GM18909 (cell line): Measurements from ENCODE around the gene STAP1.

ENCODE experiments used
- ATAC-seq: cut with Tn5 transposase; IDR thresholded peaks from one replicate; pipeline ENCODE4 v1.9.1; 2021; ENCODE audit warnings: mild to moderate bottlenecking; ENCODE audit not compliant: unreplicated experiment, poor library complexity

Gene STAP1

DNA sequence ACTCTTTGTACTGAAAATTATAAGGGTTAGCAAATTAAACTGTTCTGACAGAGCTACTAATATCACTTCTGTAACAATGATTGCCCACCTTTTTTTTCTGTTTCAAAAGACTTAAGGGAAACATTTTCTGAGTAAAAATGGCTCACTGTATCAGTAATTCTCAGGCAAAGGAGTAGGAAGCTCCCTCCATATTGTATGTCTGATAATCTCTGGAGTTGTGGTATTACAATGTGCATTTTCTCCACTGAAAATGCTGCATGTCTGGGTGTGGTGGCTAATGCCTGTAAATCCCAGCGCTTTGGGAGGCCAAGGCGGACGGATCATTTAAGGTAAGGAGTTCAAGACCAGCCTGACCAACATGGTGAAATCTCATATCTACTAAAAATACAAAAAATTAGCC lies 4.4 kb upstream of the STAP1 start:
- no peak for ATAC-seq

DNA sequence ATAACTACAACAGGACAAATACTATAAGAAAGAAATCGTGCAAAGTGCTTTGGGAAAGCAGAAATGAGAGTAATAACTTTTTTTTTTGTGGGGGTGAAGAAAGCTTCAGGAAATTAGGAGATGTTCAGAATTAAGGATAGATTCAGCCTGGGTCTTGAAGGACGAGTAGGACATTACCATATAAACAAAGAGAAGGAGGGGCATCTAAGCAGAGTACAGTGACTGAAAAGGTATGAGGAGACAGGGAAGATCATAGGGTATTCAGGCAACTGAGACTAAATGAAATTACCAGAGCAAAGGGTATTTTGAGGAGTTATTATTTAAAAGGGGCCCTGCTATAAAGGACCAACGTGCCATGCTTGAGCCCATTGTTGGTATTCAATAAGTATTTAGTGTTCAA lies 3.1 kb upstream of the STAP1 start:
- no peak for ATAC-seq

DNA sequence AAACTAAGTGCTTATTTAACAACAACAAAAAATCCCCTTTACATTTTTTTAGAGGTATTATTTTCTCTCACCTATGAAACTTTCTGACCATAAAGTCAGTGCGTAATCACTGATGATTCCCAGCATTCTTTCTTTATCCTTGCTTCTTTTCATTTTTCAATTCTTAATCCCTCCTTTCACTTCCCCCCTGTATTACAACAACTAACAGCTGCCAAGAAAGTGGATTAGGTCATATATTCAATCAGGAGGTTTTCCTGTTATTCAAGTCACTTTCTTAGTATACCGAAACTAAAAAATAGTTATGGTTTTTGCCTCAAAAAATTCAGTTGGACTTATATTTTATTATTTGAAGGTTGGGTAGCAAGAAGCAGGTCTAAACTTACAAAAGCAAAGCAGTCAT lies 2.1 kb upstream of the STAP1 start:
- no peak for ATAC-seq

DNA sequence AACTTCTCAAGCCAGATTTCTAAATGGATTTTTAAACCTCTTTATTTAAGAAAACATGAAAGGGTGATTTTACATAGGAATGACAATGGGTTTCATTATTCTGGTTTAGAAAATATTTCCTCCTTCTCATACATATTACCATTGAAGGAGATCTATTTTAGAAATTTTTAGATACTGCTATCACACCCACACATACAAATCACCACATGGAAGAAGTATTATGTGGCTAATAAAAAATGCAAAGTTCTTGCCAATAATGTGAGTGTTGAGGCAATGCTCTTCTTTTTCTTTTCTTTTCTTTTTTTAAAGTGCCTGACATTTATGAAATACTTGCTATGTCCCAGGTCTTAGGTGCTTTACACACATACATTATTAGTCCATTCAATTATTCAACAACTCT lies 6.8 kb downstream of the STAP1 start:
- no peak for ATAC-seq

DNA sequence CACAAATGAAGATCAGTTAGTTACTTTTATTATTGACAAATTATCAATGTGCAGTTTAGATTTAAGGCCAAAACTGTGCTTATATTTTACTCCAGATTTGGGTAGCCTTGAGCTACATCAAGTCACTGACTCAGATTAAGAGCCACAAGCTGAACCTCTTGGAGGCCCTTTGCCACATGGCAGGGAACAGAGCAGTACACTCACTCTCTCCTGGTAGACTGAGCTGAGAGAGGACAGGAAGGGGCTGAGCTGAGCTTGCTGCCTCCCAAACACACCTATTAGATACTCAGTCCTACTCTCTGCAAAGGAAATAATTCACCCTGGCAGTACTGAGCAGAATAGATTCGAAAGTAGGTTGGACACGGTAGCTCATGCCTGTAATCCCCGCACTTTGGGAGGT lies 7.8 kb downstream of the STAP1 start:
- ATAC-seq = no peak

DNA sequence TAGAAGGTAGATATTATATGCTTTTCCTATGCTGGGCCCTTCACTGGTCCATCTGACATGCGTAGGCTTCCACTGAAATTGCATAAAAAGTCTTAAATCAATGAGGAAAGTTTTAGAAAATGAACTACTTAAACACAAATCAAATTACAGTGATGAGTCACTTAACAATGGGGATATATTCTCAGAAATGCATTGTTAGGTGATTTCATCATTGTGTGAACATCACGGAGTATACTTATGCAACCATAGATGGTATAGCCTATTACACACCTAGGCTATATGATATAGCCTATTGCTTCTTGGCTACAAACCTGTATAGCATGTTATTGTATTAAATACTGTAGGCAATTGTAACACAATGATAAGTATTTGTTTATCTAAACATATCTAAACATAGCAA lies 10.3 kb downstream of the STAP1 start:
- no peak for ATAC-seq

DNA sequence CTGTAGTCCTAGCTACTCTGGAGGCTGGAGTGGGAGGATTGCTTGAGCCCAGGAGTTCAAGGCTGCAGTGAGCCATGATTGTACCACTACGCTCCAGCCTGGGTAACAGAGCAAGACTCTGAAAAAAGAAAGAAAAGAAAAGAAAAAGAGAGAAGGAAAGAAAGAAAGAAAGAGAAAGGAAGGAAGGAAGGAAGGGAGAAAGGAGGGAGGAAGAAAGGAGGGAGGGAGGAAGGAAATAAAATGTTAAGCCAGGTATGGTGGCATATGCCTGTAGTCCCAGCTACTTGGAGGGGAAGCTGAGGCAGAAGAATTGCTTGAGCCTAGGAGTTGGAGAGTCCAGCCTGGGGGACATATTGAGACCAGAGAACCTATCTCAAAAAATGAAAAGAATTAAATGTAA lies 12.0 kb downstream of the STAP1 start:
- ATAC-seq = no peak

DNA sequence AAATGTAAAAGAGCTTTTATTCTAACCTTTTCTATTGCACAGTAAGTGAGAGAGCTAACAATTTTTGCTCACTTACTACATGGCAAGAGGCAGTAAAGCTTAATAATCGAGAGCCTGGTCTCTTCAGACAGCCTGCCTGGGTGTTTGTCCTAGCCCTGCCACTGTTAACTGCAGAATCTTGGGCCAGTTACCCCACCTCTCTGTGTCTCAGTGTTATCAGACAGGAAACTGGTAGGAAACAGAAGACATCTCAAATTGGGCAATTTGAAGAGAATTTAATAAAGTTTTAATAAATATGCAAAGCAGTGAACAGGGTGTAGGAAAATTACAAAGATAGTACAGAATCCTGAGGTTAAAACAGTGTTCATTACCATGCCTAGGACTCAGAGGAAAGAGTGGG lies 13.4 kb downstream of the STAP1 start:
- ATAC-seq = no peak

DNA sequence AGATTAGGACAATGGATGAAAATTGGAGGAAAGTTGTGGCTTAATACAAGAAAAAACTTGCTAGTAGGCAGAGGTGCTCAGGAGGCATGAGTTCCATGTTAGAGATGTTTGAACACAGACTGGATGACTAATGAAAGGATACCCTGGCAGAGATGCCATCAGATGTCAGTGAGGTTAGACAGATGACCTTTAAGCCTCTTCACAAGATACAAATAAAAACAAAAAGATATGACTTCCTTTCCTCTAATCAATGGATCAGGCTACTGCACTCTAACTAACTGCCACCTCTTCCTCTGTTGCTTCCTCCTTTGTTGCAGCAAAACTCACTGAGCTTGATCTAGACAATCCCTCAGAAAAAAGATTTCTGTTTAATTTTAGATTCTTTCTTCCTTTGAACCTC lies 14.7 kb downstream of the STAP1 start:
- no peak for ATAC-seq

DNA sequence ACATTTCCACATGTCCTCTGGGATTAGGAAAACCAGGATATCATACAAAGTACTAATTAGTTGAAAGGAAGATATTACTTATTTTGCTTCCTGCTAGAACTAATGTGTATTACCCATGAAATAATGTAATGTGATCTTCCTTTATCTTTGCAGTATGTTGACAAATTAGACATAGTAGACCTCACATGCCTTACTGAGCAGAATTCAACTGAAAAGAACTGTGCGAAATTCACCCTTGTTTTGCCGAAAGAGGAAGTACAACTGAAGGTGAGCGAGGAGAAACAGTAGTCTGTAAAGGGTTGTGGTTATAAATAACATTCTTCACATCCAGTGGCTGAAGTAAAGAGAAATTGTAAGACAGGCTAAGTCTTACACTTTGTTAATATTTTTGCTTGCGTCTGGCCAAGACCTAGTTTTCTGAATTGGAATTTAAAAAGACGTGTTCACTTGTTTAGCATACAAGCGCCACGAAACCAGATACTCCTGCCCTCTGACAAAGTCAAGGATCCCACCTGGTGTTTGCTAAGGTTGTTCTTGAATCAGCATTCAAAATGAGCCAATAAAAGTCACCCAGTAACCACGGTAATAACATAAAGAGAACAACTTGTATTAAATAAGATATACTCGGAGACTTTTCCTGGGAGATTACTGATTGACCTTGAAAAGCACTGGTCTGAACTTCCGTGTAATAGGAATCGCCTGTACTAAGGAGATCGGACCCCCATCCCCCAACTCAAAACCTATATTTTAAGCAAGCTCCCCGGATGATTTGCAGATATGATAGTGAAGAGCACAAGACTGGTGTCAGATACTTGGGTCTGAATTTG lies 16.9 kb downstream of the STAP1 start:
- peak; percentile 96 for ATAC-seq

DNA sequence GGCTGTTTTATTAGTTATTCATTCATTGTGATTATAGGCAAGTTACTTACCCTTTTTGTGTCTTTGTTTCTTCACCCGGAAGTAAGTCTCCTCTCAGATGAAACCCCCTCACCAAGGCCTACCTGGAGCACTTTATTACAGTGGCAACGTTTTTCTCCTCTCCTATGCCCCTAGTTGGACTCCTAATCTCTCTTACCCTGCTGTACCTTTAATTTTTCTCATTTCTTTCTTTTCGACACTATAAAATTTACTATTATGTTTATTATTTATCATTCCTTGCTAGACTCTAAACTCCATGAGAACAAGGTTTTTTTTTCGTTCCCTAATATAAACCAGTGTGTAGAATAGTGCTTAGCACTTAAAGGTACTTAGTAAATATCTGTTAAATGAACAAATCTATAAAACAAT lies 17.5 kb downstream of the STAP1 start:
- ATAC-seq = no peak

DNA sequence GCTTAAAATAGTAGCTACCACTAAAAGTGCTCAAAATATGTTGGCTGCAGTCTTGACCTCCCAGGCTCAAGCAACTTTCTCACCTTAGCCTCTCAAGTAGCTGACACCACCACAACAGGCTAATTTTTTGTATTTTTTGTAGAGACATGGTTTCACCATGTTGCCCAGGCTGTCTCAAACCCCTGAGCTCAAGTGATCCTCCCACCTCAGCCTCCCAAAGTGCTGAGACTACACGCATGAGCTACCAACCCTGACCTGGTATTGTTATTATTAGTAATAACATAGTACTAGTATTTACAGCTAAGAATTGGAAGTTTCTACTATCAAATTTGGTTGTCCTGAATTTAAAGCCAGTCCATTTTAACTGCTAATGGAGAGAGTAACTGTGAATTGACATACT lies 18.0 kb downstream of the STAP1 start:
- ATAC-seq = peak; percentile 31

DNA sequence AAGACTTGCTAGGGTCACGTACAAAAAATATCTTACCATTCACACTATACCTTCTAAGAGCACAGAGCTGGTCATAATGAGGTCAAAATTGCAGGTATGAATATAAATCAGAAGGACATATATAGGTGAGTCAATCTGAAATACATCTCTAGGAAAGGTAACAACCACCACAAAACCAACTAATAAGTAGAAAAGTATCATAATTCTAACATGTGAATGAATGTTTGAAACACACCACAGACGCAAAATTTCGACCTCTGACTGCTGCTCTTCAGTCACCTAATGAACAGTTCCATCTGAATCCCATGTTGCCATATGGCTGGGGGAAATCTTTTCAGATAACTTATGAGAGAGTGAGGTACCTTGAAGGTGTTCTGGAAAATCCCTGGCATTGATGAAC lies 22.1 kb downstream of the STAP1 start:
- peak; percentile 31 for ATAC-seq

DNA sequence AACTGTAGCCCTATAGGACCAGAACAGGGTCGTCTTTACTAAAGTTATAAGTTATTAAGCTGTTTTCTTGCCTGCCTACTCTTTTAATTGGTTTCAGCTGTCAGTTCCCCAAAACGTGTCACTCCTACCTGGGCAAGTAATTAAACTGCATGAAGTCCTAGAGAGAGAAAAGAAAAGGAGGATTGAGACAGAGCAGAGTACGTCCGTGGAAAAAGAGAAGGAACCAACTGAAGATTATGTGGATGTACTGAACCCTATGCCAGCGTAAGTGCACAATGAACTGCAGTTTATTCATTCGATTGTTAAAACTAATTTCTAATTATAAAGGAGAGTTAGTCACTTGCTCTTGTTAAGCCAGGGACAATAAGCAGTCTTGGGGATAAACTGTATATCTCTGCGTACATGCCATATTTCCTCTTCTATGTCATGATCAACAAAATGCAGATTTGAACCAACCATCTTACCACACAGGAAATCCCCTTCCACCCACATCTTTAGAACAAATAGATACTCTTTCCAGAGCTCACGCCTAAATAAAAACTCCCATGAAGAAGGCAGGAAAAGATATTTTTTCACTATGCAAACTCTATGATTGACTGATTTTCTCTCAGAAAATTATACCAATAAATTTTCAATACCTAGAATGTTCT lies 22.8 kb downstream of the STAP1 start:
- ATAC-seq = peak; percentile 72

DNA sequence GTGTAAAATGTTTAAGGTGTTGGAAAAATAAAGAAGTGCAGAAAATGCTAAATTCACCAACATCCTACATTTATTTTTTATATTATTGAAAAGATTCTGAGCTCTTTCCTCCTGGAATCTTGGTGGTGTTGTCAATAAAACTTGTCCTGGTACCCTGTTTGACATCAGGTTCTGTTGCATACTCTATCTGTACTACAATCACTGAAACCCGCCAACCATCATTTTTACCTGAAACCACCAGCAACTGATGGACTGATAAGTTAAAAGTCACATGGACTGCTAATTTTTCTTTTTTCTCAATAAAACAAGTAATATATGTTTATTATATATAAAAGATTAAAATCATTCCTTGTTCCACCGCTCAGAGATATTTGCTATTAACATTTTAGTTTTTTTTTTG lies 23.4 kb downstream of the STAP1 start:
- no peak for ATAC-seq

DNA sequence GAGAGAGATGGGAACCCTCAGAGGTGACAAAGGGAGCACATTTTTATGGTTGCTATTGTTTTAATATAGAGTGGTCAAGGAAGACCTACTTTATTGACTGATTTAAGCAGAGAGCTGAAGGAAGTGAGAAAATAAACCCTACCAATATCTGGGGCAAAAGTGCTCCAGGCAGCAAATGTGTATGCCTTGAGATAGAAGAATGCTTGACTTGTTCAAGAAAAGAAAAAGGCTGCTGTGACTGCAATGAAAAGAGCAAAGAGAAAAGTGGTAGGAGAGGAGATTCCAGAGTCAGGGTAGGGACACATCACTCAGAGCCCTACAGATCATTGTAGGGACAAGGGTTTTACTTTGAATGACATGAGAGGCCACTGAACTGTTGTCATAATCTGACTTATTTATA lies 26.0 kb downstream of the STAP1 start:
- no peak for ATAC-seq

DNA sequence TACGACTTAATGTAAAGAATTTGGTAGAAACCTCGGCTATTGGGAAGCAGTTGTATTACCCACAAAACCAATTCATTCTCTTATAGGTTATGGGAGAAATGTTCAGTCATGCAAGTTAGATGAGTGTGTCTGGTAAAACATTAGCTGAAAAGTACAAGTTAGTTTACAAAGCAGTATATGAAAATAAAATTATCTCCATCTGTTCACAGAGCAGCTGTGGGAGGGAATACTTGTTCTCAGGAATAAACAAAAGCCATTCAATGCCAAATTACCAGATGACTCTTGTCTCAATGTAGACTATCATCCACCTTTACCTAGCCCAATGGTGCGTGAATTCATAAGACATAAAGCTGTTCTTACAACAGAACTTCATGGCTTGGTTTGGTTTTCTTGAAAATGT lies 28.6 kb downstream of the STAP1 start:
- ATAC-seq = no peak

DNA sequence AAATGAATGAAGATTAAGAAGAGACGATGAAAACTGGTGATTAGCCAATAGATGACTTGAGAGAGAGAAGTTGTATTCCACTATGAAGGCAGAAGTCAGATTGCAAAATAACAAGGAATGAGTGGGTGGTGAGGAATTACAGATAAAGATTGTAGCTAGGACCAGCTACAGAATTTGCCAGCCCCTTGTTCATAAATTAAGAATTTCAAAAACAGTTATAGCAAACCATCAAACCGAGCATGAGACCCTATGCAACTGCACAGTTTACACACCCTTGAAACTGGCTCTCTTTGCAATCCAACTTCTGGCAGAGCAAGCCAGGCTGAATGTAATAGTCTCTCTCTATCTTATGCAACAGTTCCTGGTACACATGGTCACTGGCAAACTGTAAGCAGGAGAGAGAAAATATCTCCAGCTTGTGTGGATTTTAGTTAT lies 35.2 kb downstream of the STAP1 start:
- no peak for ATAC-seq

DNA sequence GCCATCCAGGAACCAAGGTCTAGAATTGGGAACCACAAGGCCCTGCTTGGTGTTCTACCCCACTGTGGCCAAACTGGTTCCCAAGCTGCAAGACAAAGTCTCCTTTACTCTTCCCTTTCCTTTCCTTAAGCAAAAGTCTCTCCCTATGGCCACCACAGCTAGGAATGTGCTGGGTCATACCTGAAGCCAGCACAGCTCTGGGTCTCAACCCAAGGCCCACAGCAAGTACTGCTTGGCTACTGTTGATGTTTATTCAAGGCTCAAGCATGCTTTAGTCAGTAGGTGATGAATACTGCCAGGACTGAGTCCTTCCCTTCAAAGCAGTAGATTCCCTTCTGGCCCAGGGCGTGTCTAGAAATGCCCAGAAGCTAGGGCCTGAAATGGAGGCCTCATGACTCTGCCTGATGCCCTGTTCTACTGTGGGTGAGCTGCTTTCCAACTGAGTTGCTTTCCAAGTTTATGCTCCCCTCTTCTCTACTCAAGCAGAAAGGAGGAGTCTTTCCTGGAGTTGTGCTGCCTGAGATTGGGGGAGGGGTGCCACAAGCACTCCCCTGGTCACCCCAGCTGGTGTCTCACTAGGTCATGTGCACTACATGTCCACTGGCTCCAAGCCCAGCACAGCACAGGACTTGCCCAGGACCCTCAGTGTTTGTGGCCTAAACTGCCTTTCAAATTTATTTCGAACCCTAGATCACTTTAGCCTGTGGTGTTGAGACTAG lies 44.9 kb downstream of the STAP1 start:
- ATAC-seq = no peak

DNA sequence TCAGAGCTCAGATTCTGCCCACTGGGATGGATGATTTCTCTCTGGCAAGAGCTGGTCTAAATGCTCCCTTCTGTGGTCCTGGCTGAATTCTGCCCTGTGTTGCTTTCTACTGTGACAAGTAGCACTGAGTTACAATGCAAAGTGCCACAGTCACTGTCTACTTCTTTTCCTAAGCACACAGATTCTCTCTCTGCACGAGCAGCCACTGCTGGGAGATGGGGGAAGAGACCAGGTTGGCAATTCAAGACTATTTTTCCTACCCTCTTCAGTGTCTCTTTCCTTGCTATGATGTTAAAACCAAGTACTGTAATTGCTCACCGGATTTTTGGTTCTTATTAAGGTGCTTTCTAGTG lies 45.5 kb downstream of the STAP1 start:
- ATAC-seq = no peak

DNA sequence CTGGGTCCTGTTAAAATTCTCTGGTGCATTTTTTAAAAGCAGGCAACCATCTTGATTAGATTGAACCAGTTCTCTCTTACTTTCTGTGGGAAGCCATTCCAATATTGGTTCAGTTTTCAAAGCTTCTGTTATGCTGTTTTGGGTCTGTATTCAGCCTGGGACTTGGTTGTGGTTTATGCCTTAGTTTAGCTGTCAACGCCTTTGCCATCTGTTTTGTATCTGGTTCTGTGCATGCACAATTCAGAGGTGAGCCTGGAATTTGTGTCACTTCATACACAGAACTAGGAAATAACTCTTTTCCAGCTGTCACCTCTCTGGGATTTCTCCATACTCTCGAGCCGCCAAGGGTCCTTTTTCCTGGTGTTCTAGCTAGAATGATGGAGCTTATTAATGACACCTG lies 46.2 kb downstream of the STAP1 start:
- no peak for ATAC-seq

DNA sequence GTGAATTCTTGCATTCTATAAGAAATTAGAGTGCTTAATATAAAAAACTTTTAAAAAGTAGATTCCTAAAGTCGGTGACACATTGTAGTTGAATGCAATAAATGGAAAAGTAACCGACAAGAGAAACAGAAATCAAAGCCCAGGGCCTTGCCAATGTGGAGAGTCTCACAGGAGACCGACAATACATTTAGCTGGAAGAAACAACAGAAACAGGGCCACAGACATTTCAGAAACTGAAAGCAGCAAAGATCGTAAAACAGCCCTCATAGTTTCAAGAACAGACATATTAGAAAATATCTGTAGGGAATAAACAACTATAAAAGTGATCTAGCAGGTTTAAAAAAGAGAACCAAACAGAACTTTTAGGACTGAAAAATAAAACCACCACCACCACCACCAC lies 49.5 kb downstream of the STAP1 start:
- no peak for ATAC-seq
